ENCODE measurements around the gene APP. TPM values are rescaled to one million over a fixed set of nuclear protein-coding genes. Genes with fewer than 3 reads are reported as not detected.
"Not testable (repeated sequence)": the region's sequence is repeated elsewhere in the genome, so short reads cannot be mapped to it uniquely, and the experiment has no call there.

APP gene
- total and polyA plus RNA-seq, 10 of the 15 experiments (the other 5 are each of a cell fraction or from before 2014, with no cell fraction given), result 8.8 to 94.9 (median 51.0) TPM

DNA sequence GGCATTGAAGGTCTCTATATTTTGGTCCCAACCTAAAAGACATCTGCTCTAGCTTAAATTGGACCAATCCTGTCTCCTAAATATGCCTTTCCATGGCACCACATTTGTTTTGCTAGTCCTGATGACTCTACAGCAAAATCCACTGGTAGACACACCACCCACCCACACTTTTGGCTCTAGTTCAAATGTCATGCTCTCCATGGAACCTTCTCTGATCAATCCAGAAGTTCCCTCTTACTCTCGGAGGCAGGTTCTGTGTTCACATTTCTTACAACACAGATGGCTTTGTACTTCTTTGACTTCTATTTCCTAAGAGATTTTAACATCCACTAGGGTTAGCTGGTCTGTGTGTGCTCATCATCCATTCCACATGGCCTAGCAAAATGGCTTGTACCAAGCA, 151.3 kb downstream of the APP start:
- ChIA-PET POLR2A (no interaction called here), CTCF (no interaction called here), SMC1A (ENCODE audit: uncharacterized antibody, unreplicated experiment) (no interaction called here), RAD21 (ENCODE audit: unreplicated experiment) (no interaction called here)
- no peak overlapping the region for H3K27ac ChIP-seq (ENCODE audit: control insufficient read depth, insufficient read depth)
- no peaks in the 10 kb centered on the region for H4K20me1 ChIP-seq (ENCODE audit: control insufficient read depth, insufficient read depth)
- H2AFZ ChIP-seq (ENCODE audit: control insufficient read depth, low read depth, low read length), result no peak overlapping the region
- no peak overlapping the region for H3K9ac ChIP-seq (ENCODE audit: control insufficient read depth, insufficient read depth, low read length)
- no peaks in the 10 kb centered on the region for H3K9me3 ChIP-seq (replicated peaks; ENCODE audit: control insufficient read depth, insufficient read depth, low read length)
- H3K4me1 ChIP-seq (ENCODE audit: control insufficient read depth, insufficient read depth, low read length), result no peaks in the 10 kb centered on the region
- no peak for ATAC-seq
- H3K79me2 ChIP-seq (ENCODE audit: control insufficient read depth, insufficient read depth, low read length), result no peaks in the 10 kb centered on the region
- no peak for TF ChIP-seq ESRRA (IDR thresholded peaks at IDR 0.05; ENCODE audit: low read length)
- TF ChIP-seq, protein P1, sequence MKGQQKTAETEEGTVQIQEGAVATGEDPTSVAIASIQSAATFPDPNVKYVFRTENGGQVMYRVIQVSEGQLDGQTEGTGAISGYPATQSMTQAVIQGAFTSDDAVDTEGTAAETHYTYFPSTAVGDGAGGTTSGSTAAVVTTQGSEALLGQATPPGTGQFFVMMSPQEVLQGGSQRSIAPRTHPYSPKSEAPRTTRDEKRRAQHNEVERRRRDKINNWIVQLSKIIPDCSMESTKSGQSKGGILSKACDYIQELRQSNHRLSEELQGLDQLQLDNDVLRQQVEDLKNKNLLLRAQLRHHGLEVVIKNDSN (IDR thresholded peaks at IDR 0.05; ENCODE audit: borderline replicate concordance, extremely low read length, insufficient read depth, low read depth, low read length), result no peak
- TF ChIP-seq HDAC6 (IDR thresholded peaks at IDR 0.05; ENCODE audit: unreplicated experiment), result no peak
- TF ChIP-seq, protein P2, sequence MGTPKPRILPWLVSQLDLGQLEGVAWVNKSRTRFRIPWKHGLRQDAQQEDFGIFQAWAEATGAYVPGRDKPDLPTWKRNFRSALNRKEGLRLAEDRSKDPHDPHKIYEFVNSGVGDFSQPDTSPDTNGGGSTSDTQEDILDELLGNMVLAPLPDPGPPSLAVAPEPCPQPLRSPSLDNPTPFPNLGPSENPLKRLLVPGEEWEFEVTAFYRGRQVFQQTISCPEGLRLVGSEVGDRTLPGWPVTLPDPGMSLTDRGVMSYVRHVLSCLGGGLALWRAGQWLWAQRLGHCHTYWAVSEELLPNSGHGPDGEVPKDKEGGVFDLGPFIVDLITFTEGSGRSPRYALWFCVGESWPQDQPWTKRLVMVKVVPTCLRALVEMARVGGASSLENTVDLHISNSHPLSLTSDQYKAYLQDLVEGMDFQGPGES (IDR thresholded peaks at IDR 0.05), result no peak
- no TSS peak for BruUV-seq (replicated peaks)
- in situ Hi-C loops (cut with MboI), result no loop called here
- H3K36me3 ChIP-seq (ENCODE audit: control insufficient read depth in 2 of 2, insufficient read depth in 2 of 2, low read length in 1 of 2), result no peaks in the 10 kb centered on the region
- intact Hi-C loops (cut with micrococcal nuclease; ENCODE audit: unreplicated experiment), result no loop called here
- 27% methylated on average over 1 of the region's 1 CpG for WGBS (ENCODE audit: insufficient coverage, insufficient replicate concordance, low lambda C conversion rate, missing lambda C conversion rate)
- FAIRE-seq, result no peak
- no peak overlapping the region for H3K4me2 ChIP-seq (ENCODE audit: control insufficient read depth, insufficient read depth)
- no peak overlapping the region for H3K4me3 ChIP-seq
- DNase-seq (ENCODE audit: low read depth, low spot score), result no peak
- no peaks in the 10 kb centered on the region for H3K27me3 ChIP-seq (replicated peaks in 1 of 2; ENCODE audit: control insufficient read depth in 2 of 2, insufficient read depth in 2 of 2, low read length in 1 of 2)

DNA sequence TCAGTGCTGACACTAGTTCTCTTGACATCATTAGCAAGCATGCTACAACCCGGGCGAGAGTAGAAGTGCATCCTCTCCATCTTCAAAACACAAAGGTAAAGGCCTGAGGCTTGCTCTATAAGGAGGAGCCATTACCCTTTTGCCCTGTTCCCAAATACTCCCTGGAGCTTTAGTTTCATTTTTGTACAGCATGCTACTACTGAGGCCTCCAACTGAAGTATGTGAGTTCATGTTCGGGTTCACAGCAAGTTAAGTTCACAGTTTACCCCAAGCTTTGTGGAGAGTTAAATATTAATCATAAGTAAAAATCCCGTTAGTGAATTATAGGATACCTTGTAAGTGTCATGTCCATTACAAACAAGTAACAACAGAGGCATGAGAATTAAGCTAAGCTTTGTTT, 156.6 kb downstream of the APP start:
- Histone ChIP-seq H3K4me1 (ENCODE audit: control insufficient read depth, insufficient read depth, low read length) (no peaks in the 10 kb centered on the region), H3K27me3 (replicated peaks in 1 of 2; ENCODE audit: control insufficient read depth in 2 of 2, insufficient read depth in 2 of 2, low read length in 1 of 2) (no peaks in the 10 kb centered on the region), H3K36me3 (ENCODE audit: control insufficient read depth in 2 of 2, insufficient read depth in 2 of 2, low read length in 1 of 2) (no peaks in the 10 kb centered on the region), H3K9me3 (replicated peaks; ENCODE audit: control insufficient read depth, insufficient read depth, low read length) (no peaks in the 10 kb centered on the region), H3K4me2 (ENCODE audit: control insufficient read depth, insufficient read depth) (no peak overlapping the region), H4K20me1 (ENCODE audit: control insufficient read depth, insufficient read depth) (no peaks in the 10 kb centered on the region), H2AFZ (ENCODE audit: control insufficient read depth, low read depth, low read length) (no peak overlapping the region), H3K4me3 (no peak overlapping the region), H3K9ac (ENCODE audit: control insufficient read depth, insufficient read depth, low read length) (no peak overlapping the region), H3K79me2 (ENCODE audit: control insufficient read depth, insufficient read depth, low read length) (no peaks in the 10 kb centered on the region), H3K27ac (ENCODE audit: control insufficient read depth, insufficient read depth) (no peak overlapping the region)
- no peak for DNase-seq (ENCODE audit: low read depth, low spot score)
- TF ChIP-seq, protein P3, sequence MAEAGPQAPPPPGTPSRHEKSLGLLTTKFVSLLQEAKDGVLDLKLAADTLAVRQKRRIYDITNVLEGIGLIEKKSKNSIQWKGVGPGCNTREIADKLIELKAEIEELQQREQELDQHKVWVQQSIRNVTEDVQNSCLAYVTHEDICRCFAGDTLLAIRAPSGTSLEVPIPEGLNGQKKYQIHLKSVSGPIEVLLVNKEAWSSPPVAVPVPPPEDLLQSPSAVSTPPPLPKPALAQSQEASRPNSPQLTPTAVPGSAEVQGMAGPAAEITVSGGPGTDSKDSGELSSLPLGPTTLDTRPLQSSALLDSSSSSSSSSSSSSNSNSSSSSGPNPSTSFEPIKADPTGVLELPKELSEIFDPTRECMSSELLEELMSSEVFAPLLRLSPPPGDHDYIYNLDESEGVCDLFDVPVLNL (IDR thresholded peaks at IDR 0.05; ENCODE audit: low read depth, low read length), result no peak
- TF ChIP-seq ETV6 (conservative IDR thresholded peaks at IDR 0.05 in 1 of 2, IDR thresholded peaks at IDR 0.05 in 1 of 2; ENCODE audit: borderline replicate concordance in 1 of 2, low read depth in 1 of 2), result no peak
- TF ChIP-seq RUNX3 (IDR thresholded peaks at IDR 0.05; ENCODE audit: low read length), result no peak
- WGBS (ENCODE audit: insufficient coverage, insufficient replicate concordance, low lambda C conversion rate, missing lambda C conversion rate), result 22% methylated on average over 4 of the region's 4 CpGs
- ChIA-PET POLR2A (no interaction called here), RAD21 (ENCODE audit: unreplicated experiment) (no interaction called here), CTCF (no interaction called here), SMC1A (ENCODE audit: uncharacterized antibody, unreplicated experiment) (no interaction called here)
- no peak for ATAC-seq
- in situ Hi-C loops (cut with MboI), result no loop called here
- intact Hi-C loops (cut with micrococcal nuclease; ENCODE audit: unreplicated experiment), result no loop called here
- no TSS peak for BruUV-seq (replicated peaks)
- FAIRE-seq, result no peak

DNA sequence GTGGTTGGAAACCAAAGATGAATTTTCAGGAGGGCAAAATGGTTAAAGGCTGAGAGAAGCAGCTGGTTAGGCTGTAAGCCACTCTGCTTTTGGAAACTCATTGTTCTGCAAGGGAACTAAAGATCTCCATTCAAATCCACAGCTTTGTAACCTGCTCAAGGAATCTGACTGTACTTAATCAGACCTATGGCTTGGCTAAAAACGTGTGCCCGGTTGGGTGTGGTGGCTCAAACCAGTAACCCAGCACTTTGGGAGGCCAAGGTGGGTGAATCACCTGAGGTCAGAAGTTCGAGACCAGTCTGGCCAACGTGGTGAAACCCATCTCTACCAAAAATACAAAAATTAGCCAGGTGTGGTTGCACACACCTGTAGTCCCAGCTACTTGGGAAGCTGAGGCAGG, 158.1 kb downstream of the APP start:
- in situ Hi-C loops (cut with MboI); H3K27me3 ChIP-seq (replicated peaks in 1 of 2; ENCODE audit: control insufficient read depth in 2 of 2, insufficient read depth in 2 of 2, low read length in 1 of 2); BruUV-seq (replicated peaks); H3K4me2 ChIP-seq (ENCODE audit: control insufficient read depth, insufficient read depth); CTCF ChIA-PET; H3K79me2 ChIP-seq (ENCODE audit: control insufficient read depth, insufficient read depth, low read length); H3K27ac ChIP-seq (ENCODE audit: control insufficient read depth, insufficient read depth); RAD21 ChIA-PET (ENCODE audit: unreplicated experiment); FAIRE-seq; H2AFZ ChIP-seq (ENCODE audit: control insufficient read depth, low read depth, low read length); H3K9me3 ChIP-seq (replicated peaks; ENCODE audit: control insufficient read depth, insufficient read depth, low read length); DNase-seq (ENCODE audit: low read depth, low spot score); H4K20me1 ChIP-seq (ENCODE audit: control insufficient read depth, insufficient read depth); POLR2A ChIA-PET; H3K4me3 ChIP-seq; H3K4me1 ChIP-seq (ENCODE audit: control insufficient read depth, insufficient read depth, low read length); H3K36me3 ChIP-seq (ENCODE audit: control insufficient read depth in 2 of 2, insufficient read depth in 2 of 2, low read length in 1 of 2); intact Hi-C loops (cut with micrococcal nuclease; ENCODE audit: unreplicated experiment); ATAC-seq; H3K9ac ChIP-seq (ENCODE audit: control insufficient read depth, insufficient read depth, low read length): not testable (repeated sequence)
- SMC1A ChIA-PET (ENCODE audit: uncharacterized antibody, unreplicated experiment), result interaction anchor here (0.6 kb wide), 1 partner anchor 136 kb away, joined by 3 read pairs; no protein-coding TSS in a partner anchor
- 0% methylated on average over 4 of the region's 4 CpGs for WGBS (ENCODE audit: insufficient coverage, insufficient replicate concordance, low lambda C conversion rate, missing lambda C conversion rate)

Data from GM12878 (cell line).